ENCODE data around the gene ZNF329.

DNA sequence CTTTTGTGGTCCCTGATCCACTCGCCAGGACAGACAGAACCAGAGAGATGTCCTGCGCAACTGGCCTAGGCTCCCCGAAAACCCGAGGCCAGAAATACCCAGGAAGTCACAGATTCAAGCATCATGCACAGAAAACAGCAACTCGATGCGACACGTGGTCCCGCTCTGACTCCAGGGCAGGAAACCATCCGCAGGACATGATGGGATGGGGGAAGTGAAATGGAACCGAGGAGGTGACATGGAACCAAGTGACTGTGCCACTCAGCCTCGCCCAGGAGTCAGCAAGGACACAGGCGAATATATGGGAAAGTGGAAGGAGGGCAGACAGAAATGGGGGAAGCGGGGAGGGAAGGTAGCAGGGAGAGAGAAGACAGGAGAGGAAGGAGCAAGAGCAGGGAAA, 53.7 kb downstream of the ZNF329 start:
- TF ChIP-seq, protein P1, sequence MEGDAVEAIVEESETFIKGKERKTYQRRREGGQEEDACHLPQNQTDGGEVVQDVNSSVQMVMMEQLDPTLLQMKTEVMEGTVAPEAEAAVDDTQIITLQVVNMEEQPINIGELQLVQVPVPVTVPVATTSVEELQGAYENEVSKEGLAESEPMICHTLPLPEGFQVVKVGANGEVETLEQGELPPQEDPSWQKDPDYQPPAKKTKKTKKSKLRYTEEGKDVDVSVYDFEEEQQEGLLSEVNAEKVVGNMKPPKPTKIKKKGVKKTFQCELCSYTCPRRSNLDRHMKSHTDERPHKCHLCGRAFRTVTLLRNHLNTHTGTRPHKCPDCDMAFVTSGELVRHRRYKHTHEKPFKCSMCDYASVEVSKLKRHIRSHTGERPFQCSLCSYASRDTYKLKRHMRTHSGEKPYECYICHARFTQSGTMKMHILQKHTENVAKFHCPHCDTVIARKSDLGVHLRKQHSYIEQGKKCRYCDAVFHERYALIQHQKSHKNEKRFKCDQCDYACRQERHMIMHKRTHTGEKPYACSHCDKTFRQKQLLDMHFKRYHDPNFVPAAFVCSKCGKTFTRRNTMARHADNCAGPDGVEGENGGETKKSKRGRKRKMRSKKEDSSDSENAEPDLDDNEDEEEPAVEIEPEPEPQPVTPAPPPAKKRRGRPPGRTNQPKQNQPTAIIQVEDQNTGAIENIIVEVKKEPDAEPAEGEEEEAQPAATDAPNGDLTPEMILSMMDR (conservative IDR thresholded peaks at IDR 0.05; ENCODE audit: low read depth, low read length), result no peak
- TF ChIP-seq EZH2phosphoT487 (IDR thresholded peaks at IDR 0.05; ENCODE audit: borderline replicate concordance, low read length), result no peak
- no peak for TF ChIP-seq EZH2 (IDR thresholded peaks at IDR 0.05; ENCODE audit: low read length, unreplicated experiment)

Data from PC-3 (cell line).